T-cell (primary cell): Measurements from ENCODE around the gene DENND2A. TPM values are rescaled to one million over a fixed set of nuclear protein-coding genes. Genes with fewer than 3 reads are reported as not detected.

Experiments used
- ATAC-seq, 4 experiments: fragments of 200-7000 bp in 3 of 4; fragments of 150-1000 bp in 1 of 4; cut with Tn5 transposase; replicated peaks in 1 of 4; 1 replicate in 3 of 4; 2 replicates in 1 of 4; pipeline ENCODE4 v1.10.0; 2021; ENCODE audit warnings: moderate library complexity in 3 of 4, mild to moderate bottlenecking in 2 of 4, moderate number of reproducible peaks in 1 of 4
- CTCF ChIA-PET, 2 donors: fragments of 300-600 bp; sonication (Branson Sonifier 250); formaldehyde crosslinking; loops; one replicate each; lab custom pipeline; 2022; ENCODE audit warnings: antibody characterized with exemption in 2 of 2; lab: Charles Lee
- POLR2A ChIA-PET, 2 donors: fragments of 300-600 bp; sonication (Branson Sonifier 250); formaldehyde crosslinking; loops; one replicate each; lab custom pipeline; 2022; ENCODE audit warnings: antibody characterized with exemption in 2 of 2; lab: Charles Lee
- DNase-seq, 35 experiments: peaks; one replicate each; pipeline versions ENCODE4 v3.0.0 to v3.0.0-alpha.2; 2013 to 2023
- H3K27ac ChIP-seq: one replicate; pipeline ENCODE4 v1.5.1; 2013; ENCODE audit warnings: low read length
- H3K27me3 ChIP-seq, 2 experiments: replicated peaks in 1 of 2; 1 replicate in 1 of 2; 2 replicates in 1 of 2; pipeline versions ENCODE4 v1.6.1 to v1.7.0; 2013; ENCODE audit warnings: low read length in 1 of 2, mixed read lengths in 1 of 2; ENCODE audit not compliant: control insufficient read depth in 2 of 2, insufficient read depth in 2 of 2; ENCODE audit errors: extremely low read depth in 1 of 2
- H3K36me3 ChIP-seq, 2 donors: 1 replicate in 1 of 2; 2 replicates in 1 of 2; pipeline versions ENCODE4 v1.6.1 to v1.7.0; 2013; ENCODE audit warnings: low read length in 1 of 2; ENCODE audit not compliant: control insufficient read depth in 2 of 2, insufficient read depth in 1 of 2; ENCODE audit errors: extremely low read depth in 1 of 2
- H3K4me1 ChIP-seq, 2 experiments: 1 replicate in 1 of 2; 2 replicates in 1 of 2; pipeline versions ENCODE4 v1.6.1 to v1.7.0; 2013; ENCODE audit warnings: low read length in 2 of 2, mixed read lengths in 1 of 2; ENCODE audit not compliant: insufficient read depth in 2 of 2, control insufficient read depth in 1 of 2; ENCODE audit errors: extremely low read depth in 1 of 2
- H3K4me3 ChIP-seq, 2 donors: 1 replicate in 1 of 2; 2 replicates in 1 of 2; pipeline versions ENCODE4 v1.5.1 to v1.7.0; 2013; ENCODE audit warnings: mild to moderate bottlenecking in 2 of 2, low read length in 1 of 2, moderate library complexity in 1 of 2; ENCODE audit not compliant: control insufficient read depth in 1 of 2; ENCODE audit errors: extremely low read depth in 1 of 2
- H3K9me3 ChIP-seq: 2 replicates; pipeline ENCODE4 v1.7.0; 2013
- H3K27ac Mint-ChIP-seq, 2 donors: one replicate each; pipeline ENCODE4 v1.8.0; 2020 to 2021; ENCODE audit warnings: mild to moderate bottlenecking in 2 of 2, mixed read lengths in 2 of 2
- H3K27me3 Mint-ChIP-seq, 2 donors: one replicate each; pipeline ENCODE4 v1.8.0; 2021 to 2022; ENCODE audit warnings: mixed read lengths in 2 of 2
- H3K36me3 Mint-ChIP-seq: one replicate; pipeline ENCODE4 v1.8.0; 2021; ENCODE audit warnings: mixed read lengths
- H3K4me1 Mint-ChIP-seq, 3 donors: one replicate each; pipeline ENCODE4 v1.8.0; 2020 to 2022; ENCODE audit warnings: mixed read lengths in 3 of 3, mild to moderate bottlenecking in 1 of 3
- H3K4me3 Mint-ChIP-seq, 3 donors: one replicate each; pipeline ENCODE4 v1.8.0; 2020 to 2022; ENCODE audit warnings: mild to moderate bottlenecking in 3 of 3, mixed read lengths in 3 of 3, moderate library complexity in 3 of 3
- H3K9me3 Mint-ChIP-seq, 3 donors: one replicate each; pipeline ENCODE4 v1.8.0; 2020 to 2022; ENCODE audit warnings: mixed read lengths in 3 of 3
- WGBS: methylation state at CpG from one replicate; pipeline ENCODE4 v1.1.5; 2013; ENCODE audit warnings: missing lambda C conversion rate; ENCODE audit not compliant: insufficient coverage; 5-methylcytosine and 5-hydroxymethylcytosine counted together
- total RNA-seq, 35 experiments: library from RNA in 6 of 35; stranded (reverse) in 6 of 35; fragments of 120-200 nt in 1 of 35; gene quantifications; one replicate each; pipeline versions ENCODE4 v1.2.1 to v1.2.4 and lab custom pipeline; 2013 to 2026

DENND2A gene
- total RNA-seq, 5 donors from 2014 or later (not counting 1 experiment from before 2014, with no cell fraction given), result 0.09 TPM; not detected in 4

- Mint-ChIP-seq H3K4me3 (no peak overlapping the region), H3K27ac (no peak overlapping the region), H3K9me3 (no peaks in the 10 kb centered on the region), H3K36me3 (no peaks in the 10 kb centered on the region), H3K4me1 (peaks cover 18 to 25% (median 21%) of the 10 kb centered on the region in 3 donors), H3K27me3 (peaks cover 1 to 10% of the 10 kb centered on the region in 2 donors)
- Histone ChIP-seq H3K36me3 (no peaks in the 10 kb centered on the region), H3K4me3 (no peak overlapping the region), H3K9me3 (no peaks in the 10 kb centered on the region), H3K4me1 (peaks cover 0 to 21% of the 10 kb centered on the region in 2 experiments), H3K27me3 (peaks cover 0 to 25% of the 10 kb centered on the region in 2 experiments), H3K27ac (no peak overlapping the region)
- POLR2A ChIA-PET, result no interaction called here
- CTCF ChIA-PET, result no interaction called here
- ATAC-seq (no peak), DNase-seq (no peak)
- WGBS, result 82% methylated on average over 4 of the region's 4 CpGs
Measured at GRCh38 chr7:140654661-140655060, 14.0 kb upstream of the DENND2A start.

- no peak overlapping the region for H3K4me3 ChIP-seq
- WGBS, result no CpG with 5 or more reads among the region's 2 CpGs
- no peak overlapping the region for H3K4me3 Mint-ChIP-seq
- no peak for DNase-seq
- H3K36me3 Mint-ChIP-seq, result no peaks in the 10 kb centered on the region
- peaks cover 6 to 13% of the 10 kb centered on the region in 2 donors for H3K27me3 Mint-ChIP-seq
- H3K9me3 Mint-ChIP-seq, result no peaks in the 10 kb centered on the region
- peaks cover 0 to 21% of the 10 kb centered on the region in 2 experiments for H3K4me1 ChIP-seq
- POLR2A ChIA-PET, result no interaction called here
- H3K36me3 ChIP-seq, result no peaks in the 10 kb centered on the region
- peaks cover 18 to 25% (median 21%) of the 10 kb centered on the region in 3 donors for H3K4me1 Mint-ChIP-seq
- H3K27ac Mint-ChIP-seq, result no peak overlapping the region
- ATAC-seq, result no peak
- H3K27me3 ChIP-seq, result peaks cover 0 to 21% of the 10 kb centered on the region in 2 experiments
- H3K27ac ChIP-seq, result no peak overlapping the region
- H3K9me3 ChIP-seq, result no peaks in the 10 kb centered on the region
- CTCF ChIA-PET, result interaction anchor here (0.7 to 1.5 kb wide), 3 partner anchors 136 to 138 kb away, joined by 3 to 4 read pairs (median 4); no protein-coding TSS in a partner anchor
Measured at GRCh38 chr7:140654109-140654387, 13.4 kb upstream of the DENND2A start.

- DNase-seq (peak in 5 of 35 experiments; percentile 22 to 68 (median 29)), ATAC-seq (peak in 3 of 4 experiments; percentile 29 to 51 (median 50))
- no peaks in the 10 kb centered on the region for H3K9me3 Mint-ChIP-seq
- ChIA-PET POLR2A (interaction anchor here in 1 of 2 donors (0.7 kb wide), 1 partner anchor 12 kb away, joined by 3 read pairs; no protein-coding TSS in a partner anchor), CTCF (interaction anchor here (0.6 to 1.5 kb wide), 6 partner anchors 135 to 358 kb away, joined by 3 to 7 read pairs (median 4); no protein-coding TSS in a partner anchor)
- Histone ChIP-seq H3K4me1 (peaks cover 0 to 21% of the 10 kb centered on the region in 2 experiments), H3K36me3 (no peaks in the 10 kb centered on the region), H3K27me3 (peaks cover 0 to 21% of the 10 kb centered on the region in 2 experiments), H3K27ac (no peak overlapping the region), H3K9me3 (no peaks in the 10 kb centered on the region), H3K4me3 (no peak overlapping the region)
- peaks cover 18 to 25% (median 21%) of the 10 kb centered on the region in 3 donors for H3K4me1 Mint-ChIP-seq
- H3K4me3 Mint-ChIP-seq, result no peak overlapping the region
- H3K27me3 Mint-ChIP-seq, result peaks cover 6 to 13% of the 10 kb centered on the region in 2 donors
- WGBS, result 22% methylated on average over 10 of the region's 15 CpGs
- H3K27ac Mint-ChIP-seq, result no peak overlapping the region
- H3K36me3 Mint-ChIP-seq, result no peaks in the 10 kb centered on the region
Measured at GRCh38 chr7:140653319-140654108, 12.9 kb upstream of the DENND2A start.

GRCh38 chr7:140650367-140650766, 9.8 kb upstream of the DENND2A start:
- ATAC-seq (no peak), DNase-seq (no peak)
- CTCF ChIA-PET, result interaction anchor here in 1 of 2 donors (0.6 to 1.2 kb wide), 2 partner anchors 9 to 1157 kb away, joined by 3 to 5 read pairs; no protein-coding TSS in a partner anchor
- H3K4me1 Mint-ChIP-seq, result peaks cover 11 to 12% (median 11%) of the 10 kb centered on the region in 3 donors
- no peaks in the 10 kb centered on the region for H3K9me3 Mint-ChIP-seq
- POLR2A ChIA-PET, result no interaction called here
- H3K4me3 Mint-ChIP-seq, result no peak overlapping the region
- 72% methylated on average over 9 of the region's 12 CpGs for WGBS
- H3K27ac Mint-ChIP-seq, result peak overlapping the region in 1 of 2 donors; percentile 25
- Histone ChIP-seq H3K9me3 (no peaks in the 10 kb centered on the region), H3K27me3 (peaks cover 0 to 14% of the 10 kb centered on the region in 2 experiments), H3K36me3 (no peaks in the 10 kb centered on the region), H3K4me3 (no peak overlapping the region), H3K27ac (no peak overlapping the region), H3K4me1 (peaks cover 0 to 13% of the 10 kb centered on the region in 2 experiments)
- H3K36me3 Mint-ChIP-seq, result no peaks in the 10 kb centered on the region
- peaks cover 6 to 7% of the 10 kb centered on the region in 2 donors for H3K27me3 Mint-ChIP-seq

GRCh38 chr7:140649556-140650205, 9.1 kb upstream of the DENND2A start:
- Histone ChIP-seq H3K27me3 (peaks cover 0 to 21% of the 10 kb centered on the region in 2 experiments), H3K4me1 (peaks cover 0 to 13% of the 10 kb centered on the region in 2 experiments), H3K4me3 (no peak overlapping the region), H3K36me3 (no peaks in the 10 kb centered on the region), H3K27ac (no peak overlapping the region), H3K9me3 (no peaks in the 10 kb centered on the region)
- H3K4me1 Mint-ChIP-seq, result peaks cover 11 to 12% (median 11%) of the 10 kb centered on the region in 3 donors
- ChIA-PET CTCF (interaction anchor here in 1 of 2 donors (0.6 to 1.2 kb wide), 2 partner anchors 10 to 1158 kb away, joined by 3 to 5 read pairs; no protein-coding TSS in a partner anchor), POLR2A (no interaction called here)
- ATAC-seq (no peak), DNase-seq (no peak)
- no peak overlapping the region for H3K27ac Mint-ChIP-seq
- H3K9me3 Mint-ChIP-seq, result no peaks in the 10 kb centered on the region
- no peak overlapping the region for H3K4me3 Mint-ChIP-seq
- WGBS, result no CpG with 5 or more reads among the region's 6 CpGs
- no peaks in the 10 kb centered on the region for H3K36me3 Mint-ChIP-seq
- H3K27me3 Mint-ChIP-seq, result peaks cover 7 to 9% of the 10 kb centered on the region in 2 donors
